Stimulated activated CD4-positive, alpha-beta T cell treated with anti-CD3 and anti-CD28 coated beads, TNF-alpha, amount 100 ng/mL, for 48 hours (primary cell): ENCODE data around the gene MAP3K10.
"Not testable (repeated sequence)": the region's sequence is repeated elsewhere in the genome, so short reads cannot be mapped to it uniquely, and the experiment has no call there.

Experiments used
- DNase-seq, 3 donors: peaks; one replicate each; pipeline ENCODE4 v3.0.0-alpha.2; 2020; ENCODE audit warnings: low read depth in 3 of 3

The MAP3K10 gene

GRCh38 chr19:40171293-40171692 lies 19.9 kb upstream of the MAP3K10 start:
- not testable (repeated sequence) for DNase-seq

- no peak for DNase-seq
Observed at GRCh38 chr19:40174092-40174491, 17.1 kb upstream of the MAP3K10 start.

DNA sequence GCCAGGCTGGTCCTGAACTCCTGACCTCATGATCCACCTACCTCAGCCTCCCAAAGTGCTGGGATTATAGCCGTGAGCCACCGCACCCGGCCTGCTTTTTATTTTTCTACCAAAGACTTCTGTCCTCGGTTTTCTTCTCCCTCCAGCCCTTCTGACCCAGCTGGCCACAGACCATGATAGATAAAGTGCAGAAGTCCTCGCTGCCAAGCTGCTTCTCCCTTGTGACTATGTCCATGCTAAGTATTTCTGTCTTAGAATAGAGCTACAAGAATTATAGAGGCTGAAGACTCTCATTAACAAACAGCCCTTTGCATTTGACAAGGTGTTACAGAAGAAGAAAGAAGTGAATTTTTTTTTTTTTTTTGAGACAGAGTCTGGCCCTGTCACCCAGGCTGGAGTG lies 15.4 kb upstream of the MAP3K10 start:
- DNase-seq, result no peak

DNA sequence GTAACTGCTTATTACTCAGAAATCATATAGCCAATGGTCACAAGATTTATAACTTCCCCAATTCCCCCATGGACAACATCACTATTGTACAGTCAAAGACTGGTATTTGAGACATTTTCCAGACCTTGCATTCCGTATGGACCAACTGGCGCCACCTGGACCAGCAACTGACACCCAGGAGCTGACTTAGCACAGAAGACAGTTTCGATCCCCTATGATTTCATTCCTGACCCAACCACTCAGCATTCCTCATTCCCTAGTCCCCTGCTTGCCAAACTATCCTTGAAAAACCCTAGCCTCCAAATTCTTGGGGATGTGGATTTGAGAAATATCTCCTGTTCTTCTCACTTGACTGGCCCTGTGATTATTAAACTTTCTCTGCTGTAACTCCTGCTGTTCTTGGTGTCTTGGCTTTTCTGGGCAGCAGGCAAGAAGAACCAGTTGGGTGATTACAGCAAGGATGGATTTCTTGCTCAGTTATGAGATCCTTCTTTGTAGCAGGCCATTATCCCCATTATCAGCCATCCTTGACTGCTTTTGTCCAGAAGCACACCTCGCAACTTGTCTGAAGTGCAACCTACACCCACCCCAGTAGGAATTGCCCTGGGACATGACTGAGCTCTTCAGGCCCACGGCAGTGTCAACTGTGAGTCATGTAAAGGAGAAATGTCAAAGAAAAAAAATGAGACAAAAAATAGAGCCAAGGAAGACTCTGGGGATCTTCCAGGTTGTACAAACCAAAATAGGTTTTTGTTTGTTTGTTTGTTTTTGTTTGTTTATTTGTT lies 13.7 kb upstream of the MAP3K10 start:
- DNase-seq, result no peak

- DNase-seq, result no peak
Observed at GRCh38 chr19:40178756-40179155, 12.5 kb upstream of the MAP3K10 start.

GRCh38 chr19:40184273-40184672 lies 7.0 kb upstream of the MAP3K10 start:
- no peak for DNase-seq

DNA sequence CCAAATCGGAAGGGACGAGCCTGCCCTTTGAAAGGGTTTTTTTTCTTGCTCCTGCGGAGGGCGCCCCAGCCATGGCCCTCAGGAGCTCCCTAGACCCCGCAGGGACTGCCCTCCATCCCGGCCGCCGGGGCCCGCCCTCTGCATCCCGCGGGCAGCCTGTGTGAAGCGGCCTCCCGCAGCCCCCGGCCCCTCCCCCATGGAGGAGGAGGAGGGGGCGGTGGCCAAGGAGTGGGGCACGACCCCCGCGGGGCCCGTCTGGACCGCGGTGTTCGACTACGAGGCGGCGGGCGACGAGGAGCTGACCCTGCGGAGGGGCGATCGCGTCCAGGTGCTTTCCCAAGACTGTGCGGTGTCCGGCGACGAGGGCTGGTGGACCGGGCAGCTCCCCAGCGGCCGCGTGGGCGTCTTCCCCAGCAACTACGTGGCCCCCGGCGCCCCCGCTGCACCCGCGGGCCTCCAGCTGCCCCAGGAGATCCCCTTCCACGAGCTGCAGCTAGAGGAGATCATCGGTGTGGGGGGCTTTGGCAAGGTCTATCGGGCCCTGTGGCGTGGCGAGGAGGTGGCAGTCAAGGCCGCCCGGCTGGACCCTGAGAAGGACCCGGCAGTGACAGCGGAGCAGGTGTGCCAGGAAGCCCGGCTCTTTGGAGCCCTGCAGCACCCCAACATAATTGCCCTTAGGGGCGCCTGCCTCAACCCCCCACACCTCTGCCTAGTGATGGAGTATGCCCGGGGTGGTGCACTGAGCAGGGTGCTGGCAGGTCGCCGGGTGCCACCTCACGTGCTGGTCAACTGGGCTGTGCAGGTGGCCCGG lies 815 bp downstream of the MAP3K10 start:
- DNase-seq, result no peak

GRCh38 chr19:40192758-40193586 lies 1.7 kb downstream of the MAP3K10 start:
- DNase-seq, result no peak

- no peak for DNase-seq
Observed at GRCh38 chr19:40193587-40193849, 2.3 kb downstream of the MAP3K10 start.

DNA sequence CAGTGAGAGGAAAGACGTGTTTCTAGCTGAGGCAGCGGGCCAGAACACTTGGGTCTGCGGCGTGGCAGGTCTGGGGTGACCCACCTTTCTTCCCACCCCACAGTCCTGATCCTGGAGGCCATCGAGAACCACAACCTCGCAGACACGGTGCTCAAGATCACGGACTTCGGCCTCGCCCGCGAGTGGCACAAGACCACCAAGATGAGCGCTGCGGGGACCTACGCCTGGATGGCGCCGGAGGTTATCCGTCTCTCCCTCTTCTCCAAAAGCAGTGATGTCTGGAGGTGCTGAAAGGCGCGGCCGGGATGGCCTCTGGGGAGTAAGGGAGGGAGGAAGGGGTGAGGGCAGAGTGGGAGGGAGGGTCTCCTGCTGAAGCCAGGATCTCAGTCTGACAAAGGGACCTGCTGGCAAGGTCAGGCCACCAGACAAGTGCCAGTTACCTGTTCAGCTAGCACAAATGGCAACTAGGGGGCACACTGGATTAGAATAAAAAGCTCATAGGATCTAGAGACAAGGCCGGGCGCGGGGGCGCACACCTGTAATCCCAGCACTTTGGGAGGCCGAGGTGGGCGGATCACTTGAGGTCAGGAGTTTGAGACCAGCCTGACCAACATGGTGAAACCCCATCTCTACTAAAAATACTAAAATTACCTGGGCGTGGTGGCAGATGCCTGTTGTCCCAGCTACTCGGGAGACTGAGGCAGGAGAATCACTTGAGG lies 7.2 kb downstream of the MAP3K10 start:
- DNase-seq, result no peak

DNA sequence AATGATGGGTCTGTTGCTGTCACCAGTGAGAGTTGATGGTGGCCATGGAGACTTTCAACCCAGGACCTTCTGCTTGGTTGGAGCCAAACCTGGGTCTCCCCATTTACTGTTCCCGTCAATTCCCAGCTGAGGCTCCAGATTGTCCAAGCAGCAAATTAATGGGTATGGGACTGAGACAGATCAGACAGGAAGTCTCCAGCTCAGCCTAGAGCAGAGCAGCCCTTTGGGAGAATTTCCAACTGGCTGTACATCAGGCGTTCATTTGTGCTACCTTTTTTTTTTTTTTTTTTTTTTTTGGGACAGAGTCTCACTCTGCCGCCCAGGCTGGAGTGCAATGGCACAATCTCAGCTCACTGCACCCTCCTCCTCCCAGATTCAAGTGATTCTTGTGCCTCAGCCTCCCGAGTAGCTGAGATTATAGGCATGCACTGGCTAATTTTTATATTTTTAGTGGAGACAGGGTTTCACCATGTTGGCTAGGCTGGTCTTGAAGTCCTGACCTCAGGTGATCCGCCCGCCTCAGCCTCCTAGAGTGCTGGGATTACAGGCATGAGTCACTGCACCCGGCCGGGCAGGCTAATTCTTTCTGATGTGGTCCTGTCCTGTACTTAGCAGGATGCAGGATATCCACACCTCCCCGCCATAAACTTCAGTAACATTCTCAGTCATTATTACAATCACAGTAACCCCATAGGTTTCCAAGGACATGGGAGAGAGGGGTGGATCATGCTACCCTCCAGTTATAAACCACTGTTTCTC lies 9.3 kb downstream of the MAP3K10 start:
- DNase-seq, result no peak

DNA sequence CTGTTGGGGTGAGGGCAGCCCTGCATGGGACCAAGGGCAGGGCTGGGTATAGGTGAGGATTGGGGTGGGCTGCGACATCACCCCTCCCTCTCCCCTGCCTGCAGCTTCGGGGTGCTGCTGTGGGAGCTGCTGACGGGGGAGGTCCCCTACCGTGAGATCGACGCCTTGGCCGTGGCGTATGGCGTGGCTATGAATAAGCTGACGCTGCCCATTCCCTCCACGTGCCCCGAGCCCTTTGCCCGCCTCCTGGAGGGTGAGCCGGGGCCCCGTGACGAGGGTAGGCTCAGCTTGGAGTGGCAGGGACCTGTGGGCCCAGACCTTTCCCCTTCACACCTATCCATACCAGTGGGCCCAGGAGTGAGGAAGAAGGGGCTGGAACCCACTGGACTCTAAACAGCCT lies 13.2 kb downstream of the MAP3K10 start:
- DNase-seq, result no peak

DNA sequence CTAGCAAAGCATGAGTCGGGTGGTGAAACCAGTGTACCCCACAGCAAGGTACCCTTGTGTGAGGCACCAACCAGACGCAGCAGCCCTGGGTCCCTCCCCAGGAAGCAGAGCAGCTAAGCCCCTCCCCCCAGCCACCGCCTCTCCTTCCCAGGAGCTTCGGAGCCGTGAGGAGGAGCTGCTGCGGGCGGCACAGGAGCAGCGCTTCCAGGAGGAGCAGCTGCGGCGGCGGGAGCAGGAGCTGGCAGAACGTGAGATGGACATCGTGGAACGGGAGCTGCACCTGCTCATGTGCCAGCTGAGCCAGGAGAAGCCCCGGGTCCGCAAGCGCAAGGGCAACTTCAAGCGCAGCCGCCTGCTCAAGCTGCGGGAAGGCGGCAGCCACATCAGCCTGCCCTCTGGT lies 14.5 kb downstream of the MAP3K10 start:
- DNase-seq, result no peak

GRCh38 chr19:40208602-40209001 lies 17.4 kb downstream of the MAP3K10 start:
- no peak for DNase-seq

- DNase-seq, result no peak
Observed at GRCh38 chr19:40210889-40211288, 19.7 kb downstream of the MAP3K10 start.

DNA sequence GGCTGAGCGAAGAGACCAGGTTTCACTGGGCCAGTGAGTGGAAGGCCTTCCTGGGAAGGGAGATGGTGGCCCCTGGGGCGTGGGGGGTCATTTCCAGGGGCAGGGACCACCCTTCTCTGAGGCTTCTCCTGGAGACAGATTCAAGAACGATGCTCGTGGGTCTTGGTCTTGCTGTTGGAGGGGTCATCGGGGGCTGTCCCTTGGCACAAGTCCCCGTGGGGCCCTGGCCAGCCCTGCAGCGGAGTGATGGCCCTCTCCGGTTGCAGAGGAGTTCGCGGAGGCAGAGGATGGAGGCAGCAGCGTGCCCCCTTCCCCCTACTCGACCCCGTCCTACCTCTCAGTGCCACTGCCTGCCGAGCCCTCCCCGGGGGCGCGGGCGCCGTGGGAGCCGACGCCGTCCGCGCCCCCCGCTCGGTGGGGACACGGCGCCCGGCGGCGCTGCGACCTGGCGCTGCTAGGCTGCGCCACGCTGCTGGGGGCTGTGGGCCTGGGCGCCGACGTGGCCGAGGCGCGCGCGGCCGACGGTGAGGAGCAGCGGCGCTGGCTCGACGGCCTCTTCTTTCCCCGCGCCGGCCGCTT lies 22.1 kb downstream of the MAP3K10 start:
- no peak for DNase-seq

- DNase-seq, result no peak
Observed at GRCh38 chr19:40213882-40214570, 22.8 kb downstream of the MAP3K10 start.

DNA sequence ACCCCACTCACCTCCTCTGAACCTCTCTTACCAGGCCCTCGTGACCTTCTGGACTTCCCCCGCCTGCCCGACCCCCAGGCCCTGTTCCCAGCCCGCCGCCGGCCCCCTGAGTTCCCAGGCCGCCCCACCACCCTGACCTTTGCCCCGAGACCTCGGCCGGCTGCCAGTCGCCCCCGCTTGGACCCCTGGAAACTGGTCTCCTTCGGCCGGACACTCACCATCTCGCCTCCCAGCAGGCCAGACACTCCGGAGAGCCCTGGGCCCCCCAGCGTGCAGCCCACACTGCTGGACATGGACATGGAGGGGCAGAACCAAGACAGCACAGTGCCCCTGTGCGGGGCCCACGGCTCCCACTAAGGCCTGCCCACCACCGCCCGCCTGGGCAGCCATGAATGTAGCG lies 23.7 kb downstream of the MAP3K10 start:
- no peak for DNase-seq

- no peak for DNase-seq
Observed at GRCh38 chr19:40216013-40216776, 25.0 kb downstream of the MAP3K10 start.

DNA sequence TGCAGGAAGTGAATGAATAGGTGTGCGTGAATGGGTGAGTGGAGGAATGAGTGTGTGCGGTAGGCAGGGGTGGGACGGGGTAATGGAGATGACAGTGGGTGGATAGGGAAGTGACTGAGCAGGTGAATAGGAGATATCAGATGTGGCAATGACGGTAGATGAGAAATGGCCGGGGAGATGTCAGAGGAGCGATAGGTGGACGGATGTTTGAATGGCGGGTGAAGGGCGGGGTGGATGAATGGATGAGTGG lies 25.5 kb downstream of the MAP3K10 start:
- DNase-seq, result no peak
